Hematopoietic multipotent progenitor cell treated with erythropoietin and hydrocortisone succinate and interleukin-3 and kit ligand, for 15 days (in vitro differentiated cells): Measurements from ENCODE around the gene GRB2.
"Not testable (repeated sequence)": the region's sequence is repeated elsewhere in the genome, so short reads cannot be mapped to it uniquely, and the experiment has no call there.

ENCODE experiments used
- DNase-seq: peaks from one replicate; pipeline ENCODE4 v3.0.0-alpha.2; 2015; ENCODE audit warnings: low spot score

The GRB2 gene

GRCh38 chr17:75405365-75406221 lies at the start of gene GRB2:
GRB2 (minus strand) TSS chr17:75405678; CDS start chr17:75393628, 12,050 bp downstream.
- DNase-seq = peak; percentile 99

GRCh38 chr17:75454672-75455071 lies 49.2 kb upstream of the GRB2 start:
- not testable (repeated sequence) for DNase-seq

GRCh38 chr17:75454193-75454592 lies 48.7 kb upstream of the GRB2 start:
- DNase-seq = no peak

GRCh38 chr17:75450270-75450669 lies 44.8 kb upstream of the GRB2 start:
- no peak for DNase-seq

GRCh38 chr17:75447951-75448856 lies 42.7 kb upstream of the GRB2 start:
- peak; percentile 34 for DNase-seq

- DNase-seq = not testable (repeated sequence)
Observed at GRCh38 chr17:75445896-75446295, 40.4 kb upstream of the GRB2 start.

GRCh38 chr17:75445296-75445695 lies 39.8 kb upstream of the GRB2 start:
- no peak for DNase-seq

GRCh38 chr17:75442168-75443103 lies 37.0 kb upstream of the GRB2 start:
- no peak for DNase-seq

- DNase-seq = no peak
Observed at GRCh38 chr17:75440738-75441448, 35.4 kb upstream of the GRB2 start.

- no peak for DNase-seq
Observed at GRCh38 chr17:75439287-75439686, 33.8 kb upstream of the GRB2 start.

GRCh38 chr17:75437404-75437803 lies 31.9 kb upstream of the GRB2 start:
- not testable (repeated sequence) for DNase-seq

- DNase-seq = not testable (repeated sequence)
Observed at GRCh38 chr17:75434433-75434832, 29.0 kb upstream of the GRB2 start.

- DNase-seq = no peak
Observed at GRCh38 chr17:75433218-75433783, 27.8 kb upstream of the GRB2 start.

GRCh38 chr17:75430159-75430974 lies 24.9 kb upstream of the GRB2 start:
- no peak for DNase-seq

- DNase-seq = no peak
Observed at GRCh38 chr17:75428543-75429469, 23.3 kb upstream of the GRB2 start.

- no peak for DNase-seq
Observed at GRCh38 chr17:75418531-75418930, 13.1 kb upstream of the GRB2 start.

GRCh38 chr17:75417054-75417580 lies 11.6 kb upstream of the GRB2 start:
- no peak for DNase-seq

- DNase-seq = no peak
Observed at GRCh38 chr17:75416006-75416405, 10.5 kb upstream of the GRB2 start.
